Measurements from ENCODE around the gene FKBP1A.

The FKBP1A gene

GRCh38 chr20:1397710-1398109 is 4.9 kb upstream of the FKBP1A start:
- no peak overlapping the region for H3K4me3 ChIP-seq (ENCODE audit: low read length)
- TF ChIP-seq ZNF274 (IDR thresholded peaks at IDR 0.05; ENCODE audit: low read depth, low read length), result no peak

- TF ChIP-seq ZNF274 (IDR thresholded peaks at IDR 0.05; ENCODE audit: low read depth, low read length), result no peak
- H3K4me3 ChIP-seq (ENCODE audit: low read length), result no peak overlapping the region
These were observed 3.8 kb upstream of the FKBP1A start for GRCh38 chr20:1396702-1397101.

GRCh38 chr20:1396264-1396663 is 3.4 kb upstream of the FKBP1A start:
- no peak for TF ChIP-seq ZNF274 (IDR thresholded peaks at IDR 0.05; ENCODE audit: low read depth, low read length)
- no peak overlapping the region for H3K4me3 ChIP-seq (ENCODE audit: low read length)

GRCh38 chr20:1394686-1395085 is 1.8 kb upstream of the FKBP1A start:
- H3K4me3 ChIP-seq (ENCODE audit: low read length), result no peak overlapping the region
- TF ChIP-seq ZNF274 (IDR thresholded peaks at IDR 0.05; ENCODE audit: low read depth, low read length), result no peak

- TF ChIP-seq ZNF274 (IDR thresholded peaks at IDR 0.05; ENCODE audit: low read depth, low read length), result no peak
- peak overlapping the region; percentile 78 for H3K4me3 ChIP-seq (ENCODE audit: low read length)
These were observed 641 bp upstream of the FKBP1A start for GRCh38 chr20:1393507-1393882.

GRCh38 chr20:1392443-1392692 is 486 bp downstream of the FKBP1A start:
- TF ChIP-seq ZNF274 (IDR thresholded peaks at IDR 0.05; ENCODE audit: low read depth, low read length), result no peak
- H3K4me3 ChIP-seq (ENCODE audit: low read length), result peak overlapping the region; percentile 81

- peak overlapping the region; percentile 81 for H3K4me3 ChIP-seq (ENCODE audit: low read length)
- no peak for TF ChIP-seq ZNF274 (IDR thresholded peaks at IDR 0.05; ENCODE audit: low read depth, low read length)
These were observed 1.0 kb downstream of the FKBP1A start for GRCh38 chr20:1391640-1392442.

GRCh38 chr20:1390581-1391403 is 2.1 kb downstream of the FKBP1A start:
- H3K4me3 ChIP-seq (ENCODE audit: low read length), result peak overlapping the region; percentile 81; the same call in 1 of the 2 replicates
- TF ChIP-seq ZNF274 (IDR thresholded peaks at IDR 0.05; ENCODE audit: low read depth, low read length), result no peak

- H3K4me3 ChIP-seq (ENCODE audit: low read length), result peak overlapping the region; percentile 81; the same call in 1 of the 2 replicates
- no peak for TF ChIP-seq ZNF274 (IDR thresholded peaks at IDR 0.05; ENCODE audit: low read depth, low read length)
These were observed 2.9 kb downstream of the FKBP1A start for GRCh38 chr20:1389703-1390580.

- no peak for TF ChIP-seq ZNF274 (IDR thresholded peaks at IDR 0.05; ENCODE audit: low read depth, low read length)
- peak overlapping the region; percentile 10; the same call in 1 of the 2 replicates for H3K4me3 ChIP-seq (ENCODE audit: low read length)
These were observed 3.9 kb downstream of the FKBP1A start for GRCh38 chr20:1388741-1389483.

GRCh38 chr20:1388253-1388652 is 4.6 kb downstream of the FKBP1A start:
- H3K4me3 ChIP-seq (ENCODE audit: low read length), result no peak overlapping the region
- TF ChIP-seq ZNF274 (IDR thresholded peaks at IDR 0.05; ENCODE audit: low read depth, low read length), result no peak

- TF ChIP-seq ZNF274 (IDR thresholded peaks at IDR 0.05; ENCODE audit: low read depth, low read length), result no peak
- no peak overlapping the region for H3K4me3 ChIP-seq (ENCODE audit: low read length)
These were observed 6.5 kb downstream of the FKBP1A start for GRCh38 chr20:1386323-1386722.

GRCh38 chr20:1383623-1384404 is 9.0 kb downstream of the FKBP1A start:
- no peak for TF ChIP-seq ZNF274 (IDR thresholded peaks at IDR 0.05; ENCODE audit: low read depth, low read length)
- no peak overlapping the region for H3K4me3 ChIP-seq (ENCODE audit: low read length)
